GM19455 (cell line): Measurements from ENCODE around the gene SEMG2.

Source experiments
- ATAC-seq: cut with Tn5 transposase; IDR thresholded peaks from one replicate; pipeline ENCODE4 v1.9.1; 2021; ENCODE audit not compliant: unreplicated experiment

The SEMG2 gene

GRCh38 chr20:45221076-45221475 lies at the start of gene SEMG2:
Gene SEMG2 (plus strand): TSS chr20:45221373. CDS start chr20:45221390, 17 bp downstream.
- no peak for ATAC-seq

- no peak for ATAC-seq
Observed at GRCh38 chr20:45173522-45173921, 47.7 kb upstream of the SEMG2 start.

DNA sequence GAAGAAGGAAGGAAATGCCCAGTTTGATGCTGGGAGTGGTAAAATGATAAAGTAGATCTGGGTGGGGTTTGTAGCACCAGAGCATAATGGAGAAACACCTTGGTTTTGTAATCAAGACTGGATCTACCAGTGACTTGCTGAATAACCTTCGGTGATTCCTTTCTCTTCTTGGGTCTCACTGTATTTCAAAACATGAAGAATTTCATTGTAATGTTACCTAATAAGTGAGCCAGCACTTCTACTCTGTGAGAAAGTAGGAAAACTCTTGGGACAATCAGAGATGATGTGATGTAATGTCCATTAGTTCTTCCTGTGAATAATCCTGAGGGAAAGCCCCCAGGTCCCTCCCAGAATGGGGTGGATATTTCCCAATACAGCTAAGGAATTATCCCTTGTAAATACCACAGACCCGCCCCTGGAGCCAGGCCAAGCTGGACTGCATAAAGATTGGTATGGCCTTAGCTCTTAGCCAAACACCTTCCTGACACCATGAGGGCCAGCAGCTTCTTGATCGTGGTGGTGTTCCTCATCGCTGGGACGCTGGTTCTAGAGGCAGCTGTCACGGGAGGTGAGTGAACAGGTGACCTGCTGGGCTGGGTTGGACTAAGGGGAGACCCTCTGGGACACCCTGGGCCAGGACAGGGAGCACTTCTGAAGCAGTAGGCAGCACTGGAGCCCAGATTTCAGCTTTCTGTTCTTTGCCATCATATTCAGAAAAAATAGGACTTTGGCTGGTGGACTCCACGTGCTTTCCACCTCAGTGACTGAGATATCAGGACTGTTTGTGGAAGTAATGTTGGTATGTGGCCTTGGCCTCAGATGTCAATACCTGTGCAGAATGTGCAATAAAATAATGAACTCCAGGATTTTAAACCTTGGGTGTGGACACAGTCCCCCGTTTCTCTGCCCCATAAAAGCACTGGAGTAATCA lies 46.5 kb upstream of the SEMG2 start, which contains the start of gene PI3:
PI3 (plus strand) TSS at position 469 of the 931 bp plus-strand sequence; CDS start at position 490, 21 bp downstream.
- ATAC-seq = no peak

- ATAC-seq = no peak
Observed at GRCh38 chr20:45176526-45177267, 44.5 kb upstream of the SEMG2 start.

GRCh38 chr20:45179166-45179565 lies 42.0 kb upstream of the SEMG2 start:
- ATAC-seq = no peak

DNA sequence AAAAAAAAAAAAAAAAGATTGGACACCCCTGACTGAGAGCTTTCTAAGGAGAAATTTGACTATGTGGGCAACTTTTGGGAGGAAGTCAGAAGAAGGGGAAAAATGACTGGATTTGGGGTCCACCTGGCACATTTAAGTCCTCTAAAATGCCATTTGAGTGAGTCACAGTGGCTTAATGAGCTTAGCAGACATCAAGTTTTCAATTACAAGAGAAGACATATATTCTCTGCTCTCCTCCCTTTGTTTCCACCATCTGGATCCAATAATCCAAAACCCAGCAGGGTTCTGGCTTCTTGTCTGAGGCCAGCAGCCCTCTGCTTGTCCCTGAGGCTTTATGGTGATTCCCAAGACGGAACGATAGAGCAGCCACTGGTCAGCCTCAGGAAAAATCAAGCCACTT lies 39.5 kb upstream of the SEMG2 start:
- ATAC-seq = no peak

DNA sequence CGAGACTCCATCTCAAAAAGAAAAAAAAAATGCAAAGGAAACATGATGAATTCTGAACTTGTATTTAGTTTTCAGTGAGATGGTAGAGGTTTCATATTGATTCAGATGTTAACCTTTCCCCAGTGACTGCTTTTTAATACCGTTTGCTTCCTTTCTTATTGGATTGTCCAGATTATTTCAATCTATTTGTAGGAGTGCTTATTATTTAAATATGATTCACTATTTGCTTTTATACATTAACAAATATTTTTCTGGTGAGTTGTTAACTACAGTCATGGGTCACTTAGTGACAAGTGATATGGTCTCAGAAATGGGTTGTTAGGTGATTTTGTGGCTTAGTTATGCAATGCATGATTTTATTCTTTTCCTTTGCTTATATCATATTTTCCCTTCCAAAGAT lies 38.1 kb upstream of the SEMG2 start:
- ATAC-seq = no peak

DNA sequence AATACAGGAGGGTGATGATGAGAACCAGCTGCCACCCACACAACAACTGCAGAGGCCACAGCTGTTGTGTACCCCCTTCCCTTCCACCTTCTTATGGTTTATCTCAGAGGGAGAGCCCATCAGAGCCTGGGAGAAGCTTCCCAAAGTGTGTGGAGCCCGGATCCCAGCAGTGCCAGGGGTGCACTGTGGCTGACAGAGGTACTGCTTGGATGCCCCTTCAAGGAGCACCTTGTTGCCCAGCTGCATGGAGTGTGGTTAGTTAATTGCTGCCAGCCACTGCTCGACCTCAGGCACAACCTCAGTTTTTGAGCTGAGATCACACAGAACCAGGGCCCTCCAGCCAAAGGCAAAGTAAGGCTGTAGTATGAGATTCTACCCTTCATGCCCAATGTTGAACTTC lies 33.5 kb upstream of the SEMG2 start:
- ATAC-seq = no peak

DNA sequence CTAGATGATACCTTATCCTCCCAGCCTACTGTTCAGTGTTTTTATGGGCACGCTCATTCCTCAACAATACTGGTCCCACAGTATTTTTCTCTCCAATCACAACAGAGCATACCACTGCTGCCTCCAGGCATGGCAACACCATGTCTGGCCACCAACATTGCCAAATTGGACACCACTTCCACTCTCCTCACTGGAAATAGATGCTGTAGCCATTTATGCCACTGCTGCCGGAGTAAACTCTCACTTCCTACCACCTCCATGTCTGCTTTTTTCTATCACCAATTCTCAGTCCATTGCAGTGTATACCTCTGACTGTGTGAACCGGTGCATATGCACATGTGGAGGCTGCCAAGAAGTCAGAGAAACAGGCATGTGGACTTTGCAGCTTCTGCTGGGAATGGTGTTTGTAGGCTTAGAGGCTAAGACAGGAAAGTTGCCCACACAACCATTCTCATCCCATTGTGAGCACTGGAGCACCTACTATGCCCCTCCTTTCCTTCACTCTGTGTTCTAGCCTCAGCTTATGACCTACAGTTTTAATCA lies 32.0 kb upstream of the SEMG2 start:
- ATAC-seq = no peak

DNA sequence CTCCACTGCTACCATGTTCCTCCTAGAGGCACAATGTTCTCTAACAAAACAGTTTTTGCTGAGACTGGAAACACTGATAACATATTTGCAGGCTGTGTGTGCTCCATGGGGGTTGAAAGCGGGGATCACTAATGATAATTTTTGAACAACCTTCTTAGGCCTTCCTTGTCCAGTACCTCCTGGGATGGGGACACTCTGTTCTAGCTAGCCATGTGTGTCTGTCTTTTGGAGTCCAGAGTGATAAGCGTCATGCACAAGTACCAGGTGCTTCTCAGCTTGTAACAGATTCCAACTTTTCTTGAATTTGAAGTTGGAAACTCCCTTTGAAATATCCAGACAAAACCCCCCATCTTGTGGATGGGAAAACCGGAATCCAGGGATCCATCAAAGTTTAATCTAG lies 31.3 kb upstream of the SEMG2 start:
- ATAC-seq = no peak

DNA sequence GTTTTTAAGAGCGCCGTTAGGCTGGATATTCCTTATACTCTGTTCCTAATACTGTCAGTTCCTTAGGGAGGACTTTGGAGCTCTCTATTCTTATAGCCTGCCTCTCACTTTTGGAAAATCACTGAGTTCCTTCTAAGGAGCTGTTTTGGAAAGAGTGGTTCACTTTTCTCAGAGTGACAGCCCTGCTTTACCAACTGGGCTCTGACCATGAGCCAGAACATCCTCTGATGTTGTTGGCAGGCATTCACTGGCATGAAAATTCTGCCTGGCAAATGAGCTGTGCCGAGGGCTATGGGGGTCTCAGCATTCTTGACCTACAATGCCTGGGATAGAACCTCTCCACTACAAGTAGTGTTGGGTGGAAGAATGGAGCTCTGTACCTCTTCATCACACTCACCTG lies 29.2 kb upstream of the SEMG2 start:
- no peak for ATAC-seq

DNA sequence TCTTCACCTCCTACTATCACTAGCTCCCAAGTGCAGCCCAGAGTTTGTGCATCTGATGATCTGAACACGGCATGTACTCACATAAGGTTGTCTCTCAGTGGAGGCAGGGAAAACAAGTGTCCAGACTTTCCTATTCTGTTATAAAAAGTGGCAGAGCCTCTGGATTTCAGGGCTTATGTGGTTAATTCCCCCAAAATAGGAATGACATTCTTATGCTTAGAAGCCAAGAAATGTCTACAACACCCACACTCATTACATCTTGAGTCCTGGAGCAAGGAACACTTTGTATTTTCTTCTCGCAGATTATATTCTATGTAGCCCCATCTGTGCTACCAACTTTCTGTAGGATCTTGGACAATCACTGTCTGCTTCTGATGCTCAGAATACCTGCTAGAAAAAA lies 27.8 kb upstream of the SEMG2 start:
- ATAC-seq = no peak

DNA sequence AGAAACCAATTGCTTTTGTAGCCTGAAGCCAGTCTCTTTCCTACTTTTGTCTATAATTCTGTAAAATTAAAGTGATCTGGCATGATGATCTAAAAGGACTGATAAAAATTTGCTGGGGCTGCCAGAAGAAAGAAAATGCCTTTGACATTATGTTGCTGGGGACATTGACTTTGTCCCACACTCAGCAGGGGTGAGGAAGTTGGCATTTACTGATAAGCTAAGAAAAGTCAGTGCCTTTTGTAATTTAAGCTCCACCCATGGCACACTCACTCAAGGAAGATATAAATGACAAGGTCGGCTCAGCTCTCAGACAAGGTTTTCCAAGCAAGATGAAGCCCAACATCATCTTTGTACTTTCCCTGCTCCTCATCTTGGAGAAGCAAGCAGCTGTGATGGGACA lies 14.4 kb upstream of the SEMG2 start, which contains the start of gene SEMG1:
SEMG1 (plus strand) TSS at position 309 of the 400 bp plus-strand sequence; CDS start at position 330, 21 bp downstream.
- no peak for ATAC-seq

DNA sequence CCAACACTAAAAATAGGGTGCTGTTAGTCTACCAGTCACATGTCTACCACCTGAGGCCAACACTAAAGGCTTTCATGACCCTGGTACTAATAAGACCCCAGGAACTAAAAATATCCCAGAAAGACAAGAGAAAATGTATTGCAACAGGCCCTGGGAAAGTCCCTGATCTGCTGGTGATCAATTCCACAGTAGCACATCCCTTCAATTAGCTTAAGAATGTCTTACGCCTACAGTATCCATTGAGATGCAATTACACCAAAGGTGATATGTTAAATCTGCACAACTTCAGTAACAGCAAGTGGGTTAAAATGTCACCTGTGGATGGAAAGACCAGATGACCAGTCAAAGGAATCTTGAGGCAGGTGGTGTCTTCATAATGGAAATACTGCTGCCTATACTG lies 11.2 kb upstream of the SEMG2 start:
- no peak for ATAC-seq

GRCh38 chr20:45211569-45212474 lies 9.4 kb upstream of the SEMG2 start:
- ATAC-seq = no peak

DNA sequence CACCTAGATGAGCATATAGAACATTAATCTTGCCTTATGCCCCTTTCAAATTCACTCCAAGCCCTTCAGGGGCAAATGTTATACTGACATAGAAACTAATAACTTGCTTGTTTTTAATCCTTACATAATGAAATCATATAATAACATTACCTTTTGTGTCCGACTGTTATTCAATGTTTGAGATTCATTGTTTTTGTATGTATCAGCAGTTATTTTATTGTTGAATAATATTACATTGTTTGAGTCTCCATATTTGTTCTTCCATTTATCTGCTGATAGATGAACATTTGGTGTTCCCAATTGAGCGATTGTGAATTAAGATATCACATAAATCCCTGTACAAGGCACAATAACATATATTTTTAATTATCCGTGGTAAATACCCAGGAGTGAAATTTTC lies 8.3 kb upstream of the SEMG2 start:
- no peak for ATAC-seq

DNA sequence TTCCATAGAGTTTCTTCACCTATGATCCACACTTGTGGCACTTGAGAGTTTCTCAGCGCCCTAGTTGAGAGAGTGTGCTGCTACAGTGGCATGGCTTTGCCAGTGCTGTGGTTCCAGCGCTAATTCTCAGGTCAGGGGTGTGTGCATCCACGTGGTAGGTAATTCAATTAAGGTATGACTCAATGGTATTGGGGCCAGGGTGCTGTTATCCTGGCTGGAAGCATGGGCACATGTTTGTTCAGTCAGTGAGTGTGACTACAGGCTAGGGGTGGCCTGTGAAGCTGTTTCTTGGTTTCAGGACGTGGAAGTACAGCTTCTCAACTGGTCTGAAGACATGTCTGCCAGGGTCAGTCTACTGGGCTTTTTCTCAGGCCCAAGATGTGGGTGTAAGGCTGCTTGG lies 3.0 kb upstream of the SEMG2 start:
- ATAC-seq = no peak

DNA sequence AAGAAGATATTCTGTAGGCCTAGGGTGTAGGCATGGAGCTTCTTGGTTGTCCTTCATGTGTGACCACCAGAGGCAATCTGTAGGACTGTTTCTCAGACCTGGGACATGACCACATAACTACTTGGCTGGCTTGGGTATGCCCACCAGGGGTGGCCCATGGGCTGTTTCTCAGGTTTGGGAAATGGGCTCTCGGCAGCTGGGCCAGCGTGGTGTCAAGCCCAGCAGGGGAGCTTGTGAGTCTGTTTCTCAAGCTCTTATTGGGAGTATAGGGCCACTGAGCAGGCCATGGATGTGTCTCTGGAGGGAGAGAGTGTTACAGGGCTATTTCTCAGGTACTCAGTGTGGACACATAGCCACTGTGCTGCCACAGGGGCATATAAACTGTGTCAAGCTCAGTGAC lies 2.5 kb upstream of the SEMG2 start:
- ATAC-seq = no peak

DNA sequence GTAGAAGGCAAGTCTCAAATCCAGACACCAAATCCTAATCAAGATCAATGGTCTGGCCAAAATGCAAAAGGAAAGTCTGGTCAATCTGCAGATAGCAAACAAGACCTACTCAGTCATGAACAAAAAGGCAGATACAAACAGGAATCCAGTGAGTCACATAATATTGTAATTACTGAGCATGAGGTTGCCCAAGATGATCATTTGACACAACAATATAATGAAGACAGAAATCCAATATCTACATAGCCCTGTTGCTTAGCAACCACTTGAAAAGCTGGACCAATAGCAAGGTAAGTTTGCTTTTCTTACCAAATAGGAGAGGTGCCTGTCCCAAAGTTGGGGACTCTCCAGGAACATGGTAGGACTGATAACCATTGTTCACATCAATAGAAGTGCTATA lies 2.0 kb downstream of the SEMG2 start:
- no peak for ATAC-seq

GRCh38 chr20:45226287-45226686 lies 5.1 kb downstream of the SEMG2 start:
- no peak for ATAC-seq
